Mesothelial cell of epicardium (in vitro differentiated cells): ENCODE data around the gene GMCL2. TPM values are rescaled to one million over a fixed set of nuclear protein-coding genes. Genes with fewer than 3 reads are reported as not detected.

ENCODE experiments used
- DNase-seq, 2 experiments: peaks; one replicate each; pipeline ENCODE4 v3.0.0; 2021; ENCODE audit warnings: low spot score in 2 of 2; ENCODE audit not compliant: unreplicated experiment in 2 of 2
- H3K27ac Mint-ChIP-seq: 2 replicates; pipeline ENCODE4 v1.8.0; 2021; ENCODE audit warnings: mixed read lengths
- H3K27me3 Mint-ChIP-seq: 2 replicates; pipeline ENCODE4 v1.8.0; 2021; ENCODE audit warnings: low read depth, mixed read lengths
- H3K36me3 Mint-ChIP-seq: 2 replicates; pipeline ENCODE4 v1.8.0; 2021; ENCODE audit warnings: mixed read lengths
- H3K4me1 Mint-ChIP-seq: 2 replicates; pipeline ENCODE4 v1.8.0; 2021; ENCODE audit warnings: mixed read lengths
- H3K4me3 Mint-ChIP-seq: 2 replicates; pipeline ENCODE4 v1.8.0; 2021; ENCODE audit warnings: mild to moderate bottlenecking, moderate library complexity, mixed read lengths
- H3K9me3 Mint-ChIP-seq: 2 replicates; pipeline ENCODE4 v1.8.0; 2021; ENCODE audit warnings: mixed read lengths
- total RNA-seq: library from RNA; stranded (reverse); gene quantifications from 3 replicates; pipeline ENCODE4 v1.2.1, GENCODE V29; 2021
- TF ChIP-seq, protein P1 (sequence below): fragments of 200-600 bp; sonication (generic); IDR thresholded peaks from one replicate; pipeline ENCODE4 v1.5.0; 2021; ENCODE audit warnings: antibody characterized with exemption; ENCODE audit not compliant: unreplicated experiment

GMCL2 gene
- total RNA-seq, 1 donor from 2014 or later, result not detected

DNA sequence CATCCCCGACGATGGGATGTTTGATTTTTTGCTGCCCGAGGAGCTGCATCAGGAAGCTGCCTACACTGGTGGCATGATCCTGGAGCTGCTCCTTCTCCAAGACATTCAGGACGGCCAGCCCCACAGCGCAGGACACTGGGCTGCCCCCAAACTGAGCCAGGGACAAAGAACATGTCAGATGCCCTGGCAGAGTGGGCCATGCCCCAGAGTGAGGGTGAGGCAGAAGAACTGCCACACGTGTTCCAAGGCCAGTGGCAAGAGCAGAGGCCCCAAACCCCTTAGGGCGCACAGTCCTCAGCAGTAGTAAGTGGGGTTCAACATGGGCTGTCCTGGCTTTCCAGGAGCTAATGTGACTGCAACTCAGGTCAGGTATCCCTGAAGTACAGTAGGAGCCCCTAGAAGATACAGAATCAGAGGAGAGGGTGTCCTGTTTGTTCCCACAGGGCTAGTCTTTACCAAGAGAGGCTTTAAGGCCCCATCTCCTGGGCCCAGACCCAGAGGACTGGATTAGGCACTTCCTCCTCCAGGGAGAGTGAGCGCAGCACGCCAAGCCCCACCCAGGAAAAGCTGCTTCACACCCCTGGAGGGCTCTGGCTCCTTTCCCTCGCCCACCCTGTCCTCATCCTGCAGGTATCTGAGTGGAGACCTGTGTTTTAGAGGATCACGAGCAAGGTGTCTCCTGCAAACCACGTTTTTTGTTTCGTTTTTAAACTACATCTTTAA lies 28.3 kb upstream of the GMCL2 start:
- Mint-ChIP-seq H3K4me3 (no peak overlapping the region), H3K27ac (no peak overlapping the region), H3K4me1 (no peaks in the 10 kb centered on the region), H3K27me3 (no peaks in the 10 kb centered on the region), H3K36me3 (peaks cover 23% of the 10 kb centered on the region), H3K9me3 (no peaks in the 10 kb centered on the region)
- no peak for DNase-seq
- TF ChIP-seq, protein P1, sequence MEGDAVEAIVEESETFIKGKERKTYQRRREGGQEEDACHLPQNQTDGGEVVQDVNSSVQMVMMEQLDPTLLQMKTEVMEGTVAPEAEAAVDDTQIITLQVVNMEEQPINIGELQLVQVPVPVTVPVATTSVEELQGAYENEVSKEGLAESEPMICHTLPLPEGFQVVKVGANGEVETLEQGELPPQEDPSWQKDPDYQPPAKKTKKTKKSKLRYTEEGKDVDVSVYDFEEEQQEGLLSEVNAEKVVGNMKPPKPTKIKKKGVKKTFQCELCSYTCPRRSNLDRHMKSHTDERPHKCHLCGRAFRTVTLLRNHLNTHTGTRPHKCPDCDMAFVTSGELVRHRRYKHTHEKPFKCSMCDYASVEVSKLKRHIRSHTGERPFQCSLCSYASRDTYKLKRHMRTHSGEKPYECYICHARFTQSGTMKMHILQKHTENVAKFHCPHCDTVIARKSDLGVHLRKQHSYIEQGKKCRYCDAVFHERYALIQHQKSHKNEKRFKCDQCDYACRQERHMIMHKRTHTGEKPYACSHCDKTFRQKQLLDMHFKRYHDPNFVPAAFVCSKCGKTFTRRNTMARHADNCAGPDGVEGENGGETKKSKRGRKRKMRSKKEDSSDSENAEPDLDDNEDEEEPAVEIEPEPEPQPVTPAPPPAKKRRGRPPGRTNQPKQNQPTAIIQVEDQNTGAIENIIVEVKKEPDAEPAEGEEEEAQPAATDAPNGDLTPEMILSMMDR, result no peak

DNA sequence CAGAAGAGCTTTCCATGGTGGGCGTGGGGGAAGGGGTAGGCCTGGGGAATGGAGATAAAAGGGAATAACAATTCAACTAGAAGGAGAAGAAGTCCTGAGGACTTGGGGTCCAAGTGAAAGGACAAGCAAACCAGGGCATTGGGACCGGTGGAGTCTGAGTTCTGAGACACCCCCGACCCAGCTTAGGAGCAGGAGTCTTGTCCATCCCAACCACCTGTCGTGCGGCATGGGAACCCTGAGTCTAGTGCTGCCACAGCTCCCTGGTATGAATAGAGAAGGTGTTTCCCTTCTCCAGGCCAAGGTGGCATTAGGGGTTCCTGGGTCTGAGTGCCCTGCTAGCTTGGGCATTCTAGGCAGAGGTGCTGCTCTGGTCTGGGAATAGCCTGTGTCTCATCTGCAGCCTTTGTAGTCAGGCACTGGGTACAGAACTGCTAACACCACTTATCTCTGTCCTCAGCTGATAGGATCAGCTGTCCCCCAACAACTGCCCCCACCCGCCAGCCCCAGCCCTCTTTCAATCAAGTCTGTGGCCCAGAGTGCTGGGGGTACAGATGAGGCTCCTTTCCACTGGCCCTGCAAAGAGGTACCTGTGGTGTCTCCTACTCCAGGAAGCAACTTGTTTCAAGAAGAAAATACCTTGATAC lies 27.1 kb upstream of the GMCL2 start:
- DNase-seq, result no peak
- TF ChIP-seq, protein P1, result no peak
- H3K27me3 Mint-ChIP-seq, result no peaks in the 10 kb centered on the region
- peaks cover 24% of the 10 kb centered on the region for H3K36me3 Mint-ChIP-seq
- no peaks in the 10 kb centered on the region for H3K4me1 Mint-ChIP-seq
- no peak overlapping the region for H3K4me3 Mint-ChIP-seq
- H3K27ac Mint-ChIP-seq, result no peak overlapping the region
- H3K9me3 Mint-ChIP-seq, result no peaks in the 10 kb centered on the region

DNA sequence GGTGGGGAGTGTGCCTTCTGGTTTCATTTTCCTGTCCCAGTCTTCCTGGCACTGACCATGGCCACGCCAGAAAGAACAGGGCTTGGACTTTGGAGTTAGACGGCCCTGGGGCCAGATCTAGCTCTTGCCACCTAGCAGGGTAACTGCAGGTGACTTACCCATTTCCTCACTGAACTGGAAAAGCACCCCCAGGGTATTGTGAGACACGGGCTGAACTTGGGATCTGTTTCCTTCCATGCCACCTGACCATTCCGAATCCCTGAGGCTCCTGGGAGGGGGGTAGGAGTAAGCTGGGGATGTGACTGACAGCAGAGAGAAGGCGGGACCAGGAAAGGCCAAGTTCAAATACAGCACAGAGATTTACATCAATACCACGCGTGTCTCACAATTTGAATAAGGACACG lies 26.6 kb upstream of the GMCL2 start:
- no peaks in the 10 kb centered on the region for H3K27me3 Mint-ChIP-seq
- TF ChIP-seq, protein P1, result no peak
- H3K27ac Mint-ChIP-seq, result no peak overlapping the region
- no peak for DNase-seq
- H3K4me3 Mint-ChIP-seq, result no peak overlapping the region
- H3K36me3 Mint-ChIP-seq, result peaks cover 25% of the 10 kb centered on the region
- H3K4me1 Mint-ChIP-seq, result no peaks in the 10 kb centered on the region
- no peaks in the 10 kb centered on the region for H3K9me3 Mint-ChIP-seq

DNA sequence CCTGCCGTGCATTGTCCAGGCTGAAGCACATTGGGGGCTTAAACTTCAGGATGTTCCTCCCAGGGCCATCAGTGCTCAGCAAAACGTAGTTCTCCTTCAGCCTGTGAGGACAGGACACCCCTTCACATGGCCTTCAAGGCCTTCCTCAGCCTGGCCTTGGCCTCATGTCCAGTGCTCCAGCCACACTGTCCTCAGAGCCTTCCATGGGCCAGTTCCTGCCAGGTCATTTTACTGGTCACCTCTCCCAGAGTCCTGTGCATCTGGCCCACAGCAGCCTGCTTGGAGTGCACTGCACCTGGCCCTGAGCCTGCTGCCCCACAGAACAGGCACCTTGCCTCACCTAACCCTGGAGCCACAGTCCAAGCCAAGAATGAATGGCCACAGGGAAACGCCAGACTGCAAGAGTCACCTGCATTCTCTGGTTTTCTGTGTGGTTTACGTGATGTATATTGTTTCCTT lies 25.9 kb upstream of the GMCL2 start:
- Mint-ChIP-seq H3K27ac (peak overlapping the region; percentile 50), H3K36me3 (peaks cover 21% of the 10 kb centered on the region), H3K9me3 (no peaks in the 10 kb centered on the region), H3K4me1 (peaks cover 2% of the 10 kb centered on the region), H3K4me3 (no peak overlapping the region), H3K27me3 (no peaks in the 10 kb centered on the region)
- DNase-seq, result no peak
- TF ChIP-seq, protein P1, result no peak

DNA sequence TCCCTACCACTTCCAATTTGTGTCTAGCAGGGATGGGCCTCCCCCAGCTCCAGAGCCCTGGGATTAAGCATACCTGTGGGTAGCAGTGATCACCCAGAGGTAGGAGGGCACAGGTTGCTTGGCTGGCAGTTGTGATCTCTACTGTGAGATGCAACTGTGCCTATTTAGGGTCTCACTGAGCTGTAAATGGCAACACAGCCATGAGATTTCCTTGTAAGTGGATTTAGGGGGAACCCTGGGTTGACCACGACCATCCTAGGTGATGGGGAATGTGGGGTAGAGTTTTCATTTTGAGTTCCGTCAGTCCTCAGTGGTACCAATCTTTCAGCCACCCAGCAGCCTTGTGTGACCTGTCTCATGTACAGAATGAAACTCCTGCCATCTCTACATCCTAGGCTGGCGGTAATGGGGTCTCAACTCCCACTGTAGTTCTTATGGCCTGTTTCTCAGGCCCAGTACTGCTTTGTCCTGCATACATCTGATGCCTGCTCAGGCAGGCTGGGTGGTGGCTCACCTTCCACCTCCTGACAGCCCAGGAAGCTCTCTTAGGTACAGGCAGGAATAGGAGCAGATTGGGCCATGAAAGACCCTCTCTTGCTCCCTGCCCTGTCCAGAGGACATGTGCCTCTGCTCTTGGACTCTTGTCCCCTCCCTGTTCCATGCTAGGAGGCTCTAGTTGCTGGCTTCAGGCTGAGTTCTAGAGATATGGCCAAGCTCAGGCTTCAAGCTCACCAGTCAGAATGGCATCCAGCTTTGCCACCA lies 25.3 kb upstream of the GMCL2 start:
- H3K27ac Mint-ChIP-seq, result no peak overlapping the region
- no peak for DNase-seq
- no peak overlapping the region for H3K4me3 Mint-ChIP-seq

More for the DNA sequence above, 25.3 kb upstream of the GMCL2 start:
- Mint-ChIP-seq H3K36me3 (peaks cover 24% of the 10 kb centered on the region), H3K4me1 (peaks cover 8% of the 10 kb centered on the region), H3K9me3 (no peaks in the 10 kb centered on the region), H3K27me3 (no peaks in the 10 kb centered on the region)
- TF ChIP-seq, protein P1, result no peak
